IPS-NIHi7 (cell line): ENCODE measurements around the gene SATB2.
A peak's percentile ranks its signal among the peaks of the same experiment; 100 is the strongest.

ENCODE experiments used
- DNase-seq: peaks from one replicate; pipeline ENCODE4 v3.0.0; 2012; ENCODE audit warnings: mixed read lengths; ENCODE audit errors: extremely low spot score

SATB2 gene

DNA sequence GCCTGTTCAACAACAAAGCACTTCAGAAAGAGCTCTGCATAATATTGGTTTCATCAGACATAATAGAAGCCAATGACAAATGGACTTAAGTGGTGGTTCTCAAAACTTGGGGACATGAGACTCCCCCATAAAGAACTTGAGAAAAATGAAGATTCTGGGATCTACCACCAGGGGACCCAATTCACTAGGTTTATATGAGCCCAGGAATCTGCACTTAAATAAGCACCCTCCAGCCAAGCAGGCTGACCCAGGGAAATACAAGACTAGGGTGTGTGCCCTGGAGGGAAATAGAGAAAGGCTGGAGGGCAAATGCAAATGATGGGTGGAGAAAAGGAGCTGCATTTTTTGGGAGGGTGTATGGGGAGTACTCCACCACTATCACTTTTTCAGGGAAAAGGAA is 52.5 kb downstream of the SATB2 start:
- peak; percentile 48 for DNase-seq

DNA sequence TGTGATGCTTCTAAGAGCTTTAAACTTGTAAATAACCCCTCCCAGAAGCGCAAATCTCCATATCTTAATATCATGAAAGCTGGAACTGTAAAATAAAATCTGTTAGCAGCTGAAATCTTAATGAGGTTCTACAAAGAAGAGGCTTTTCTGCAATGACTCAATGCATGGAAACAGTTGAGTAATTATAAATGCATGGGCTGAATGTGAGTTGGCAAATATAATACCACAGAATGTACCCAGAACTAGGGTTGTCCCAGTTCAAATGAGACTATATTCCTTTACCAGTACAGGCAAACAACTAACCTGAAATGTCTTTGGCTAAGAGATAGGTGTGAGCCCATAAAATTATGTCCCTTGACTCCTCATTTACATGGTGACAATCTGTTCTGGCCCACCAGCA is 52.9 kb downstream of the SATB2 start:
- no peak for DNase-seq

DNA sequence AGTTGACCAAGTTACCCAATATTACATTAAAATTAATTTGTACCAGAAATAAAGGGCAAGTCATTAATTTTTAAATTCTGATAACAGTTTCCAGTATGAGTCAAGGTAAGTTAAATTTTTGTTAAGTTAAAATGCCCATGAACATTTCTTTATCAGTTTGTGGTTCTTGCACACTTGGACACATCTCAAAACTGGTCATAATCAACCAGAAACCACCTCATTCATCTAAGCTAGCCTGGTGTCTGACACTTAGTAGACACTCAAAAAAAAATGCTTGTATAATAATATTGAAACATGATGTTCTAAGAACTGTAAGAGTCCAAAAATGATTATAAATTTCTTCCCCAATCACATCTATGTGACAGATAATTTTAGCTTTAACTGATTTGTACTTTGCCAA is 62.4 kb downstream of the SATB2 start:
- DNase-seq, result no peak

DNA sequence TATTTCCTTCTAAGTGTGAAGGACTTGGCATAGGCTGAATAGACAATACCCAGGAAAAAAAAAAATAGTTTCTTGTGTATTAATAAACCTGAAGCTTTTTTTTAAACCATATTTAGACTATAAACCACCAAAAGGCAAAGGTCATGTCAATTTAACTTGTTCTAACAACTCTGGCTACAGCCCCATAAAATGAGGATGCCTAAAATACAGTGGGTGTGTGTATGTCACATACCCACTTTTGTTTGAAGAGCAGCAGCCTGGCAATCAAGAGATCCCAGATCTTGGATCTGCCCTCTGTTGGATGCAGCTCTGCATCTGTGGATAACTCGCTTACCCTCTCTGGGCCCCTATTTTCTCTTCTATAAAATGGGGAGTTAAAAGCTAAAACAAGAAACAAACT is 65.4 kb downstream of the SATB2 start:
- no peak for DNase-seq

GRCh38 chr2:199388728-199389268 is 68.9 kb downstream of the SATB2 start:
- DNase-seq, result no peak

- no peak for DNase-seq
Measured at GRCh38 chr2:199384043-199384442, 73.7 kb downstream of the SATB2 start.

DNA sequence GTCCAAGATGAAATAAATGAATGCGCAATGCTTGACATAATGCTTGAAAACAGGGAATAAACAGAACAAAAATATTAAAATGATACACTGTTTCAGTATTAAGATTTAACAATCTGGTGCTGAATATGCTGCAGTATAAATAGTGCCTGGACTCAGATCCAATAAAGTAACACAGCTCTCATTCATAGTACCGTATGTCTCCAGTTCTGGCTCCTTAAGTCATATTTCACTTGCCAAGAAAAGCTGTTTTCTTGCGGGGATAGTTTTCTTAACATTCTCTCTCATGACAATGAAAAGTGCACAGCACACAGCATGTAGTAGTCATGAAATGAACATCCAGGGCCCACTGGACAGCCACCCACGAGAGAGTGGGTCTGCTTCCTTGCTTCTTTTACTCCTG is 74.7 kb downstream of the SATB2 start:
- DNase-seq, result no peak

GRCh38 chr2:199382091-199382490 is 75.6 kb downstream of the SATB2 start:
- no peak for DNase-seq

DNA sequence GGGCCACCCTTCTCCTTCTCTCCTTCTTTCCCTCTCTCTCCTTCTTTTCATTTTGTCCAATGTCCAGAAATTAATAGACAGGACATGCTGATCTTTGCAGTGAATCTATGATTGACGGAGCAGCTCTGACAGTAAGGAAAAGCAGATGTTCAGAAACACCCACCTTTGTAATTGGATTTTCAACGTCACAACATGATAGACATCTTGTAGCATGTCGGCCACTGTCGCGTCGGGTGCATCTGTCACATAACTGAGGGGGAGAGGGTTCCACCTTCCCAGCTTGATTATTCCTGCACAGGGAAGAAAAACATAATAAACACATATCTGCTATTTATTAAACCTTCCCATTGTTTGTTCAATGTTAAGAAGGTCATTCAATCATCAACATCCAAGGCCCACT is 76.2 kb downstream of the SATB2 start:
- no peak for DNase-seq

DNA sequence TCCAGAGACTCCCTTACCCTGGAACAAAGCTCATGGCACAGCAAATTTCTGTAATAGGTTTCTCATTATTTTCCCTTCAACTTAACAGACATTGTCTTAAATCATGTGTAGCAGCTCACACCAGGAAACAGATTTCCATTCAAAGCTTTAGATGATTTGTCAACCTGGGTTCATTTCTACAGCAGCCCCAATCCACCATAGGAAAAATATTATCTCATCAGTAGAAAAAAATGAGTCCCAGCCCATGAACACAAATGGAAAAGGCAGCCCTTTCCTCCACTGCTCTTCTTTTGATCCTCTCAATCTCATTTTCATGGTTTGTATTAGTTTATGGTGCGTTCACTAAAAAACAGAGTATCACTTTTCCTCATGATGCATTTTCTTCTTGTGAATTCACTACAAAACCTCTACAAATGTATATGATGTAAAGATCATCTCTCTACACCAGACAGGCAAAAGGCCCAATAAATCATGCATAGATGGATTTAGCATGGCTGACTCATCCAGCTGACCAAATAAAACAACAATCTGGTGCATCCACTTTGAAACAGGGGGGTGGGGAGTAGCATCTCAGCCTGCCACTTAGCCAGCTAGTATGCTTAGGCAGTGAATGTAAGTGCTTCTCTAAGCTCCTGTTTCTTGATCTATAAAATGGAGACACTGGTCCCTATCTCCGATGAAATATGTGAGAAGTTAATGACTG is 78.6 kb downstream of the SATB2 start:
- DNase-seq, result no peak

- DNase-seq, result no peak
Measured at GRCh38 chr2:199370150-199370780, 87.5 kb downstream of the SATB2 start.

DNA sequence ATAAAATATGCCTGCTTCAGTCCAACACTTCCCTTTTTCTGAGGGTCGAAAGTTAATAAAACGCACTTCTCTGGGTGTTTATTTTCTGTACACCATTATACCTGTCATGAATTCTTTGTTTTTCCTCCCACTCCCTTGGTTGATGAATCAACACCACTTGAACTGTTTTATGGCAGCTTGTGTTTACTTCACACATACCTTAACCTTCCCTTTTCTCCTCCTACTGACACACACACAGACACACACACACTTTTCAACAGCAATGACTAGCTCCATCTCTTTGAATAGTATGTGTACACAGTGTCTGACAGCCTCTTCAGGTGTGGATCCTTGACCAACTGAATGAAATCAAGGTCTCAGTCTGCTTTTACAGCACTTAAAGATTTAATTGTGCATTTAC is 91.3 kb downstream of the SATB2 start:
- no peak for DNase-seq

DNA sequence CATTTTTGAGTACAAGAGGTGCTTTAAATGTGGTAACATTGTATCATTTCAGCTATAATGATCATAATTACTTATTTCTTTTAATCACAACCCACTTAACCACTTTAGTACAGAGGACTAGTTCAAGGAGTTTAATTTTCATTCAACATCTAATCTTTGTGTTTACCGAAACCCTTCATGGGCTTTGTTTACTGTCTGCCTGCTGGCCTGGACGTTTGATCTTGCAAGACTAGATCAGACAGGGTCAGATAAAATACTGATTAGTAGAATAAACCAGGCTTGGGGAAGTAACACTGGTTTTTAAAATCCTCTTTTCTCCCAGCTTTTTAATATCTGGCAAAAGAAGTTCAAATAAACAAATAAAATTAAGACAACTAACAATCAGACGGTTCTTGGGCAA is 93.6 kb downstream of the SATB2 start:
- no peak for DNase-seq

- no peak for DNase-seq
Measured at GRCh38 chr2:199356412-199356811, 101.3 kb downstream of the SATB2 start.

DNA sequence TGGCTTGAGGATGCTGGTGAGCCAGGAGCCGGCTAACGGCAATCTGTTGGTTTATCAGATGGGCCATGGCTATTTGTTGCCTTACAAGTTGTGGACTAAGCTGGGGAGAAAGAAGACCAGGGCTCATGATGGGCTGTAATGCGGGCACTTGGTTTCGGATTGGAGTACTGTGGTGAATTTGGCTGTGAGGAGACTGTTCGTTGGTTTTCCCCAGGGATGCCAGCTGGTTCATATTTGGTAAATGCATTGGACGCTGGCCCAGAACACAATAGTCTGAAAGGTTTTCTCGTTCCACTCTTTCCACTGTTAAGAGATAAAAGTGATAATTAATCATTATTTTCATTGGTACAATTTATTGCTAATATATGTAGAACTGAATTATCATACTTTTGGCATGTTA is 108.9 kb downstream of the SATB2 start:
- no peak for DNase-seq

DNA sequence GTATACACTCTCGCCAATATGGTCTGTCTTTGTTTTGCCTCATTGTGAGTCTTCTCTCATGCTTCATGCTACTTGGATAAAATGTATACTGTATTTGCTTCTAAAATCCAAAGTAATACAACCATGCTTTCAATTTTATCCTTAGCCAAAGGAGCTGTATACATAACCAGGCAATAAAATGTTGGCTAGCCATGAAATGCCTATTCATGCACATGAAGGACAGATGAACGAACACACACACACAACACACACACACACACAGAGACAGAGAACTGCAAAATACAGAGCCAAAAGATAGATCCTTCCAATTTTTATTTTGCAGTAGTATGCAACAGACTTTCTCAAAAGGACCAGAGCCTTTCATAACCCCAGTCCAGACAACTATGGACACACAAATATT is 113.7 kb downstream of the SATB2 start:
- no peak for DNase-seq

GRCh38 chr2:199342334-199342733 is 115.4 kb downstream of the SATB2 start:
- no peak for DNase-seq

GRCh38 chr2:199341123-199341522 is 116.6 kb downstream of the SATB2 start:
- no peak for DNase-seq

DNA sequence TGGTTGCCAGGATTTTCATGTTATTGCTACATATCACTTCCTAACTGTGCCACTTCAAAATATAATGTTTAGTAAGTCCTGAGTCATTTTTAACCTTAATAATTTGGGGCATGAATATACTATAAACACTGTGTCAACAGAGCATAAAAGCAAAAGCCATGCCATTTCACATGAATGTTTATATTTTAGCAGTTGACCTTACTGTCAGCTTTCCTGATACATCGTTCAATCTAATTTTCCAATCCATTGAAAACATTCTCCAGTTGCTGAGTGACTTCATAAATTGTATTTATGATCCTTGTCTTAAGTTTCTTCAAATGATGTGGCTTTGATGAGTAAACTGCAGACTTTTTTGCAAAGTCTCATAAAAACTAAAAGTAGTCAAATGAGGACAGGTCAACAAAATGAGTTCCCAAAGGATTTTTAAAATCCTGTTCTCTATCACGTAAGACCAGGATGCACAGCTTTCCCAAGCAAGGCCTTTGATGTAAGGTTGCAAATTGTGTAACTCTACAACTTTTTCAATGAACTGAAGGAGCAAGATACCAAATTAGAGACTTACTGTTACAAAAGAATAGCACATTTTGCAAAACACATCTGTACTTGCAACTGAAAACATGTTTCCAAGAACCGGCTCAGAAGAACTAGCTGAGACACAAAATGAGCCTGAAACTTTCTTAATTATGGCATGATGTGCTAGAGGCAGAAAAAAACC is 117.7 kb downstream of the SATB2 start:
- DNase-seq, result no peak

GRCh38 chr2:199336546-199336945 is 121.2 kb downstream of the SATB2 start:
- no peak for DNase-seq

- DNase-seq, result no peak
Measured at GRCh38 chr2:199335502-199335901, 122.2 kb downstream of the SATB2 start.

GRCh38 chr2:199329466-199329865 is 128.3 kb downstream of the SATB2 start:
- no peak for DNase-seq

- no peak for DNase-seq
Measured at GRCh38 chr2:199329031-199329430, 128.7 kb downstream of the SATB2 start.
